ACHN (cell line): ENCODE measurements around the gene TMEM88.
"Not testable (repeated sequence)": the region's sequence is repeated elsewhere in the genome, so short reads cannot be mapped to it uniquely, and the experiment has no call there.

Source experiments
- DNase-seq: peaks from one replicate; pipeline ENCODE4 v3.0.0-alpha.2; 2015
- in situ Hi-C: cut with HindIII; loops from 2 replicates; pipeline ENCODE4 v1.10.0; 2017; ENCODE audit warnings: low sequenced_read_pairs, low pct_ligation_motif_present, low pct_unique_long_range_greater_than_20kb

Gene TMEM88

DNA sequence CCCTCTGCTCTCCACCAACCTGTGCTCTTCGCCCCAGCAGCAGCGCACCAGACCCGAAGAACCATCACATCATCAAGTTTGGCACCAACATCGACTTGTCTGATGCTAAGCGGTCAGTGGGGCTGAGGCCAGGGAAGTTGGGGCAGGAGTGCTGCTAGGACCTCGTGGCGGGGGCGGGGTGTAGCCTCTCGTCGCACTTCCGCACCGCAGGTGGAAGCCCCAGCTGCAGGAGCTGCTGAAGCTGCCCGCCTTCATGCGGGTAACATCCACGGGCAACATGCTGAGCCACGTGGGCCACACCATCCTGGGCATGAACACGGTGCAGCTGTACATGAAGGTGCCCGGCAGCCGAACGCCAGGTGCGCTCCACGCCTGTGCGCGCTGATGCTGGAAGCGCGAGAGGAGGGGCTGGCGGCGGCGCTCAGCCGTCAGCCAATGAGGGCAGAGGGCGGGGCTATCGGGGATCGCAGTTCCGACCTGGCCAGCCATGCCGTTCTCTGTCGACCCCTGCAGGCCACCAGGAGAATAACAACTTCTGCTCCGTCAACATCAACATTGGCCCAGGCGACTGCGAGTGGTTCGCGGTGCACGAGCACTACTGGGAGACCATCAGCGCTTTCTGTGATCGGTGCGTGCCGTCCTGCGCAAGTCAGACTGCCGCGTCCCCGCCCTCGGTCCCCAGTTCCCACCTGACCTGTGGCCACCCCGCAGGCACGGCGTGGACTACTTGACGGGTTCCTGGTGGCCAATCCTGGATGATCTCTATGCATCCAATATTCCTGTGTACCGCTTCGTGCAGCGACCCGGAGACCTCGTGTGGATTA, 3.2 kb upstream of the TMEM88 start:
- in situ Hi-C loops = no loop called here
- peak; percentile 90 for DNase-seq

GRCh38 chr17:7852262-7852670, 2.6 kb upstream of the TMEM88 start:
- in situ Hi-C loops = no loop called here
- DNase-seq = no peak

GRCh38 chr17:7852919-7853690, 1.8 kb upstream of the TMEM88 start:
- in situ Hi-C loops = no loop called here
- no peak for DNase-seq

- in situ Hi-C loops = no loop called here
- no peak for DNase-seq
Measured at GRCh38 chr17:7853691-7854038, 1.2 kb upstream of the TMEM88 start.

GRCh38 chr17:7854078-7854777, 638 bp upstream of the TMEM88 start:
- in situ Hi-C loops = no loop called here
- no peak for DNase-seq

DNA sequence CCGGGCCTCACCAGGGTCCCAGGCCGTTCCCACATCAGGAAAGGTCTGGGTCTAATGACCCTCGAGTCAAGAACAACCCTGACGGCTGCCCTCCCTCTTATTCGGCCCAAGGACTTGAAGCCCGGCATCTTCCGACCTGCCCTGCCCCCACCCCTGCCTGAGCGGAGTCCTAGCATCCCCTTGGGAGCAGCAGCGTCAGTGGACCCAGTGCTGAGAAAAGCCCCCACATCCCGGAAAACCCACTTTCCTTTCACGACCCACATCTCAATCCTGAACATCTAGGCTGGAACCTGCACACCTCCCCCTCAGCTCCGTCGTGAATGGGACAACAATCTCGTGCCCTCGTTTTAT, 769 bp downstream of the TMEM88 start:
- DNase-seq = no peak
- in situ Hi-C loops = no loop called here

- DNase-seq = no peak
- in situ Hi-C loops = no loop called here
Measured at GRCh38 chr17:7856011-7856810, 1.3 kb downstream of the TMEM88 start.

- DNase-seq = peak; percentile 100
- in situ Hi-C loops = no loop called here
Measured at GRCh38 chr17:7856811-7857712, 2.2 kb downstream of the TMEM88 start, which contains the start of gene NAA38. Gene NAA38 (minus strand): TSS chr17:7857559. CDS start chr17:7857463, 96 bp downstream.

GRCh38 chr17:7857713-7858521, 3.1 kb downstream of the TMEM88 start, which contains the start of gene CYB5D1:
Gene CYB5D1 (plus strand): TSS chr17:7858003. CDS start chr17:7858135, 132 bp downstream.
- peak; percentile 94 for DNase-seq
- in situ Hi-C loops = no loop called here

- in situ Hi-C loops = no loop called here
- DNase-seq = peak; percentile 77
Measured at GRCh38 chr17:7858522-7858810, 3.6 kb downstream of the TMEM88 start.

- no peak for DNase-seq
- in situ Hi-C loops = no loop called here
Measured at GRCh38 chr17:7859028-7859427, 4.2 kb downstream of the TMEM88 start.

- in situ Hi-C loops = no loop called here
- peak; percentile 59 for DNase-seq
Measured at GRCh38 chr17:7862692-7863437, 8.0 kb downstream of the TMEM88 start.

DNA sequence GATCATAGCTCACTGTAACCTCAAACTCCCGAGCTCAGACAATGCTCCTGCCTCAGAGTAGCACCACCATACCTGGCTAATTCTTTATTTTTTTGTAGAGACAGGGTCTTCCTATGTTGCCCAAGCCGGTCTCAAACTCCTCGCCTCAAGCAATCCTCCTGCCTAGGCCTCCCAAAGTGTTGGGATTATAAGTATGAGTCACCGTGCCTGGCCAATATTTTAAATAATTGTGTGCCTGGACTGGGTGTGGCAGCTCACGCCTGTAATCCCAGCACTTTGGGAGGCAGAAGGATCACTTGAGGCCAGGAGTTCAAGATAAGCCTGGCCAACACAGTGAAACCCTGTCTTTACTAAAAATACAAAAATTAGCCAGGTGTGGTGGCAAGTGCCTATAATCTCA, 9.5 kb downstream of the TMEM88 start:
- DNase-seq, in situ Hi-C loops: not testable (repeated sequence)

- in situ Hi-C loops = no loop called here
- no peak for DNase-seq
Measured at GRCh38 chr17:7864995-7865650, 10.3 kb downstream of the TMEM88 start.

DNA sequence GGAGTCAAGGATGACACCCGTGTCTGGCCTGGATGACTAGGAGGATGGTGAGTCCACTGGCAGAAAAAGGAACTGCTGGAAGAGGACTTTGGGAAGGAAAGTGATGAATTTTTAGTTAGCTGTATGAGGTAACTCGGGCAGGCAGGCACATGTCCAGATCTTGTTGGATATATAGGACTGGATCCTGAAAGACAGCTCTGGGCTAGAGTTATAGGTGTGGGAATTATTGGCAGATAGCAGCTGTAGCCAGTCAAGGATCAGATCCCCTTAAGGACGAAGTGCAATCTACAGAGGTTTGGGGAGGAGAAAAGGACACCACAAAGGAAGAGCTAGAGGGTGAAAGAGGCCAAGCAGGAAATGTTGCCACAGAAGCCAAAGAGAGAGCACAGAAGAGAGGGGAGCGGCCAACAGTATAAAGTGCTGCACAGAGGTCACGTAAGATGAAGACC, 13.0 kb downstream of the TMEM88 start:
- no peak for DNase-seq
- in situ Hi-C loops = no loop called here

DNA sequence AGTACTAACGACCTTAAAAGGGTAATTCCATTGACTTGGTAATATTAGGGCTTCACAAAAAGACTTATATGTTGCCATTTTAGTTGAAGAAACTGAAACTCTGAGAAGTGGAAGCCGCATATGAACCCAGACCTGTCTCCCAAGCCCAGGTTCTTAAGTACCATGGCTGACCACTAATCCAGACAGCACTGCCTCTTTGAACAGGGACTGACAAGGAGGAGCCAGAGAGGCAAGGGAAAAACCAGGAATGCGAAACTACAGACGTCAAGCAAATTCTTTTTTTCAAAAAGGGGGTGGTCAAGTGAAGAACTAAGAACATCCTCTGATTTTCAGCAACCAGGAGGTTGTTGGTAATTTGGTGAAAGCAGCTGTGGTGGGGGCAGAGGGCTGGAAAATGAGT, 18.2 kb downstream of the TMEM88 start:
- no peak for DNase-seq
- in situ Hi-C loops = no loop called here
